Measurements from ENCODE around the gene LRRC27.
"Not testable (repeated sequence)": the region's sequence is repeated elsewhere in the genome, so short reads cannot be mapped to it uniquely, and the experiment has no call there.

Gene LRRC27

DNA sequence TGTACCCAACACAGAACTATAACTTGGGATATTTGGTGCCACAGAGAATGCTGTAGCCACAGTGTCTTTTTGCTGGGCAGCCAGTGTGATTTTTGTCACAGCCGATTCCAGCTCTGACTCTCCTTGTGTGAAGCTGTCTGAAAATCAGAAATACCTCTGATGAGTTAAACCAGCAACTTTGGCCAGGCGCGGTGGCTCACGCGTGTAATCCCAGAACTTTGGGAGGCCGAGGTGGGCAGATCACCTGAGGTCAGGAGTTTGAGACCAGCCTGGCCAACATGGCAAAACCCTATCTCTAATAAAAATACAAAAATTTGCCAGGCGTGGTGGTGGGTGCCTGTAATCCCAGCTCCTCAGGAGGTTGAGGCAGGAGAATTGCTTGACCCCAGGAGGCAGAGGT is 5.9 kb downstream of the LRRC27 start:
- not testable (repeated sequence) for DNase-seq (ENCODE audit: low read depth)

DNA sequence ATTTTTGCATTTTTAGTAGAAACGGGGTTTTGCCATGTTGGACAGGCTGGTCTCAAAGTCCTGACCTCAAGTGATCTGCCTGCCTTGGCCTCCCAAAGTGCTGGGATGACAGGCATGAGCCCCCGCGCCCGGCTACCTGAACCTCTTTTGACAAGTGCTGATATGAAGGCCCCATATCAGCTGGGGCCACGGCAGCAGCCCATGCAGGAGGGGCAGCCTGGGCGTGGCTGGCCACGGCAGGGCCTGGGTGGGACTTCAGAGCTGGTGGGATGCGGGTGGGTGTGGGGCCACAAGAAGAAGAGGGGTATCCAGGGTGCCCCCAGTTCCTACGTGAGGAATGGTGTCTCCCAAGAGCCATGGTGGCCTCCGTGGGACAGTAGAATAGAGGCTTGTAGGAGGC is 6.9 kb downstream of the LRRC27 start:
- DNase-seq (ENCODE audit: low read depth), result no peak

DNA sequence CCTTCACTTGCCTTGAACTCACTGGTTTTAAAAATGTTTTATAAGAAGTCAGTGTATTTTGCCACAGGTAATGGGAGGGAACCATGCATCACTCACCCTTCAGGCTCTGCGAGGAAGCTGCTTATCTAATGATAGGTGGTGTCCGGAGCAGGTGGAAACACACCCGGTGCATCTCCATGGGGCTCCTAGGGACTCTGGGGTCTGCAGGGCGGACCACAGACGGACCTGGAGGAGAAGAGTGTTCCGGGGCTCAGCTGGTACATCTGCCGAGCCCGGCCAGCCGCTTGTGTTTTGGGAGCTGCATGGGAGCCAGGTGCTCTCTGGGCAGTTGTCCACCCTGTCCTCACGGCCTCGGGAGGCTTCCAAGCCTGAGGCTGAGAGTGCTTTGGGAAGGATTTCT is 7.3 kb downstream of the LRRC27 start:
- no peak for DNase-seq (ENCODE audit: low read depth)

DNA sequence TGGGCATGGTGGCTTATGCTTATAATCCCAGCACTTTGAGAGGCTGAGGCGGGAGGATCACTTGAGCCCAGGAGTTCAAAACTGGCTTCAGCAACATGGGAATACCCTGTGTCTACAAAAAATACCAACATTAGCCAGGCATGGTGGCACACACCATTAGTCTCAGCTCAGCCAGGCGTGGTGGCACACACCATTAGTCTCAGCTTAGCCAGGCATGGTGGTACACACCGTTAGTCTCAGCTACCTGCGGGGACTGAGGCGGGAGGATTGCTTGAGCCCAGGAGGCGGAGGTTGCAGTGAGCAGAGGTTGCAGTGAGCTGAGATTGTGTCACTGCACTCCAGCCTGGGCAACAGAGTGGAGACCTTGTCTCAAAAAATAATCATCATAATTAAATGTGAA is 9.0 kb downstream of the LRRC27 start:
- no peak for DNase-seq (ENCODE audit: low read depth)

DNA sequence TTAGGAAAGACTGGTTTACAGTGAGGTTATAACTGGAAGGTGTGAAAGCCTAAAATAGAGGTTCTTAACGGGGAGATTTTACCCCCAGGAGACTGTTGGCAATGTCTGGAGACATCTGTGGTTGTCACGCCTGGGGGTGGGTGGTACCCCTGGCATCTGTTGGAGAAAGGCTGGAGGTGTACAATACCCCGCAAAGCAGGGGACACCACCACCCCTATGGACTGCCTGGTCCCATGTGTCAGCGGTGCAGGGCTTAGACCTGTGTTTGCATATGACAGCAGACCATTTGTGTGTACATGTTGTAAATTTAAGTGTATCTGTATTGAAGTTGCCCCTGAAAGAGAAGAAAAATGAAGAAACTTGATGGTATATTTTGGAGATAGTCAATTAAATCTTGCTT is 9.8 kb downstream of the LRRC27 start:
- no peak for DNase-seq (ENCODE audit: low read depth)

DNA sequence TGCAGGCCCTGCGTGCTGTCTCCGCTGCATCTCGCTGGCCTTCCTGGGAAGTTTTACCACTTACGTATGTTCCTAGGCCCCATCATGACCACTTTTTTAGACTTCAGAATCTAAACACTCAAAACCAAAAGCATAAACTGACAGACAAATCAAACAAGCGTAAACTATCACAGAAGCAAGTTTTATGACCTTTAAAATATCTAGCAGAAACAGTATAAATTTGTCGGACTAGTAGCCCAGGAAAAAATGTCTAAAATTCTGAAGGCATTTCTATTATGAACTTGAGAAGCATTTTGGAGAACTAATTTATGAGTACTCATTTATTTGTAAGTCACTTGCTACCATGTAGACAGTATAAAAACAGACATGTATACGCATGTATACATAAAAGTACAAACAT is 10.6 kb downstream of the LRRC27 start:
- DNase-seq (ENCODE audit: low read depth), result no peak

DNA sequence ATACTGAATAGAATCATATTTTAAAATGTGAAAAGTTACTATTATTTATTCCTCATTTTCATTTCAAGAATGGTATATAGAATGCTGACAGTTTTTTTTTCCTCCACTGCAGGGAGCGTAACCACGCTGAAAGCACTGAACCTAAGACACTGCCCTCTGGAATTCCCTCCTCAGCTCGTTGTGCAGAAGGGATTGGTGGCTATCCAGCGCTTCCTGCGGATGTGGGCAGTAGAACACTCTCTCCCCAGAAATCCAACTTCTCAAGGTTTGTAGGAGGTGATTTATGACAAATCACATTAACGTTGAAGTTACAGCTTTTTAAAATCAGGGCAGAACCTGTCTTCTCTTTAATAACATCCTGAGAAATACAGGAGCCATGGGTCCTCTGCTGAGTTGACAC is 12.4 kb downstream of the LRRC27 start:
- DNase-seq (ENCODE audit: low read depth), result no peak

DNA sequence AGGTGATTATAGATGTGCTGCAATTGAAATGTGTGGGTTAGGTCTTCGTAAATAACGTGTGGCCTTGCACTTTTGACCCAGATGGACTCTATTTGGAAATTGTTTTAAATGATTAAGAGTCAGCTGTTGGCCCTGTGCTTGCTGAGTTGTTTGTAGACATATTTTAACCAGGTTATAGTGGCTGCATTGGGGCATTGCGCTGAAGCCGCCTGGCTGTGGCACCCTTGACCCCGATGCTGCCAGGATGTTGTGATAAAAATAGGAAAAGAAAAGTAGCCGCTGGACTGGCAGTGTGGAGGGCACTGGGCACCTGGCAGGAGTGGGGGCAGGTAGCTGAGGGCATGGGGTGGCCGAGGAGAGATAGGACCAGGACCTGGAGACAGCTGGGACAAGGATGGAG is 13.4 kb downstream of the LRRC27 start:
- DNase-seq (ENCODE audit: low read depth), result no peak

DNA sequence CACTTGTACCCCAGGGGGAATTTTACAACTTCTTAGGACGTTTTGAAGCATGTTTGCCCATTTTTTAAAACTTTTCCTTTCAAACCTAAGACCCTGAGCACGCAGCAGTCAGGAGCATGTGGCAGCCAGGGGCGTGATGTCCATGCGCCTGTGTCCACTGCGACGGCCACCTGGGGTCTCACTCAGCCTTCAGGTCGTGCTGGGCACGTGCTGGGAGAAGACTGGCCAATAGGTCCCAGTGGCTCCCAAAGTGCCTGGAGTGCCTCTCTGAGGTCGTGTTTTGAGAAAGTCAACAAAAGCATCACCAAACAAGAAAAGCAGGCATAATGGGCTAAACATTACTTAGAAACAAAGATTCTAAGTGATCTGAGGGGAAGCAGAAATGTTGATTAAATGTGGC is 14.8 kb downstream of the LRRC27 start:
- DNase-seq (ENCODE audit: low read depth), result no peak

DNA sequence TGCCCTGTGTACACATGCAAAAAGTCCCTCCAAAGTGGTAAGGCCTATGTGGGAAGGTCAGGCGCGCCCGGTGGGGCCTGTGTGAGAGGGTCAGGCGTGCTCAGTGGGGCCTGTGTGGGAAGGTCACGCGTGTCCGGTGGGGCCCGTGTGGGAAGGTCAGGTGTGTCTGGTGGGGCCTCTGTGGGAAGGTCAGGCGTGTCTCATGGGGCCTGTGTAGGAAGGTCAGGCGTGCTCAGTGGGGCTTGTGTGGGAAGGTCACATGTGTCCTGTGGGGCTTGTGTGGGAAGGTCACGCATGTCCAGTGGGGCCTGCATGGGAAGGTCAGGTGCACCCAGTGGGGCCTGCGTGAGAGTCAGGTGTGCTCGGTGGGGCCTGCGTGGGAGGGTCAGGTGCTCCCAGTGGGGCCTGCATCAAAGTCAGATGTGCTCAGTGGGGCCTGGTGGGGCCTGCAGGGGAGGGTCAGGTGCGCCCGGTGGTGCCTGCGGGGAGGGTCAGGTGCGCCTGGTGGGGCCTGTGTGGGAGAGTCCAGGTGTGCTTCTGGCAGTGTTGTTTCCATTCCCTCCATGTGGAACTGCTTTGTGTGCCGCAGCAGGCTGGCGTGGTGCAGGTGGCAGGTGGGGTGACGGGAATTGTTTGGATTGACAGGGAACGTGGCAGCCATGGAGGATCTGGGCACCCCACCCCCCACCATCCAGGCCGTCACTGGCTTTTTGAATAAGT is 15.4 kb downstream of the LRRC27 start:
- DNase-seq (ENCODE audit: low read depth), result no peak

DNA sequence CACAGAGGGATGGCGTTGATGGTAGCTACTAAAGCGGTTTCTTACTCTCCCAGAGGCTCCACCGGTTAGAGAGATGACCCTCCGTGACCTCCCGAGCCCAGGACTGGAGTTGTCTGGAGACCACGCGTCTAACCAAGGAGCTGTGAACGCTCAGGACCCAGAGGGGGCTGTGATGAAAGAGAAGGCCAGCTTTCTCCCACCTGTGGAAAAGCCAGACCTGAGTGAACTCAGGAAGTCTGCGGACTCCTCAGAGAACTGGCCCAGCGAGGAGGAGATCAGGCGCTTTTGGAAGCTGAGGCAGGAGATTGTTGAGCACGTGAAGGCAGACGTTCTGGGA is 15.9 kb downstream of the LRRC27 start:
- DNase-seq (ENCODE audit: low read depth), result no peak

DNA sequence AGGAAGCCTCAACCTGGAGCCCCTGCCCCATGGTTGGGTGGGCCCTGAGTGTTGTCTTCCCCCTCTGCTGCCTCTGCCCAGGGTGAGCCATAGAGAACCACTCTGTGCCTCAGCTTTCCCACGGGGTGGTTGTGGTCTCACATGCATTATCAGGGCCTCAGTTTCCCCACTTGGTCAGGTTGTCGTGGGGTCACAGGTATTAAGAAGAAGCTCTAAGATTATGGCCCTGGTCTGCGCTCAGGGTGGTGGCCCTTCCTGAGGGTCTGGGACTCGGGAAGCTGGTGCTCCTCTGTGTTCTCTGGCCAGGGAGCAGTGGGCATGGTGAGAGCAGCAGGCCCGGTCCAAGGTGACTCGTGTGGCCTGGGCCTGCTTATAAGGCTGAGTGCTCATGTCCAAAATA is 17.8 kb downstream of the LRRC27 start:
- no peak for DNase-seq (ENCODE audit: low read depth)

DNA sequence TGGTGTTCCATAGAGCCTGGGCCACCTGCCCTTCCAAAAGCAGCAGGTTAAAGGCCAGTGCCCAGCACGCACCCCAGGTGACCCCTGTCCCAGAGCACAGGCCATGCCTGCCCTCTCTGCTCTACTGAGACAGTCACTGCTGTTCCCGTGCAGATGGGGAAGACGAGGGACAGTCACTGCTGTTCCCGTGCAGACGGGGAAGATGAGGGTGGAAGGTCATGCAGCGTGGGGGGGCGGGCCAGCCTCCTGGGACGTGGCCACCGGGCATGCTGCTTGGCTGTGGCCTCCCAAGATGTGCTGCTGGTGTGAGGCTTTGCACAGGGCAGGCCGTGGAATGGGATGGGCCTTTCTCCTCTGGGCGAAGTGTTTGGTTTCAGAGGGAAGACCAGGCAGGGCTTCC is 18.4 kb downstream of the LRRC27 start:
- DNase-seq (ENCODE audit: low read depth), result no peak

DNA sequence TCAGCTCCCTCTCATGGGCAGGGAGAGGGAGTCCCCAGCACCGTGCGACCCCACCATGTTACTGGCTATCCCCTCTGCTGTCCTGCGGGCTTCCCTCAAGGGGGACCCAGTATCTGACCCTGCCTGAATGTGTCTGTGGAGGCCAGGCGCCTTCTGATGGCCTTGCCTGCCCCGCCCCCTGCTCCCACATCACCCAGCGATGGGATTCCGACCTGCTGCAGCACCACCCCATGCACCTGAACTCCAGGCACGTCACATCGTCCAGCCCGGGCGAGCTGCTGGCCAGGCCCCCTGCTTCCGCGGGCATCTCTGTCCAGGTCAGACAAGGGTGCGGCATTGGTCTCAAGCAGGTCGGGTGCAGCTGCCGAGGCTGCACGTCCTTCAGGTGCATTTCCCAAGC is 19.0 kb downstream of the LRRC27 start:
- DNase-seq (ENCODE audit: low read depth), result no peak

DNA sequence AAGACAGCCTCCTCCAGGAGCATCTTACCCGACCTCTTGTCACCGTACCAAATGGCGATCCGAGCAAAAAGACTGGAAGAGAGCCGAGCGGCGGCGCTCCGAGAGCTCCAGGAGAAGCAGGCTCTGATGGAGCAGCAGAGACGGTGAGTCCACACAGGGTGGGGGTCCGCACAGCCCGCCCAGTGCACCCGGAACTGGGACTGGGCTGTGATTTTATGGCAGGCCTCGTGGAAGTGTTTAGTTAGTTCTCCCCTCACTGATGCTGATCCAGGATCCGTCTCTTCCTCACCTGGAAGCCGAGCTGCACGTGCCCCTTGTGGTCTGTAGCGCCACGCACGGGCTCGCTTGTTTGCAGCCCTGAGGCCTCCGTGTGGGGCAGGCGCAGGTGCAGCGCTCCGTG is 19.6 kb downstream of the LRRC27 start:
- DNase-seq (ENCODE audit: low read depth), result no peak

DNA sequence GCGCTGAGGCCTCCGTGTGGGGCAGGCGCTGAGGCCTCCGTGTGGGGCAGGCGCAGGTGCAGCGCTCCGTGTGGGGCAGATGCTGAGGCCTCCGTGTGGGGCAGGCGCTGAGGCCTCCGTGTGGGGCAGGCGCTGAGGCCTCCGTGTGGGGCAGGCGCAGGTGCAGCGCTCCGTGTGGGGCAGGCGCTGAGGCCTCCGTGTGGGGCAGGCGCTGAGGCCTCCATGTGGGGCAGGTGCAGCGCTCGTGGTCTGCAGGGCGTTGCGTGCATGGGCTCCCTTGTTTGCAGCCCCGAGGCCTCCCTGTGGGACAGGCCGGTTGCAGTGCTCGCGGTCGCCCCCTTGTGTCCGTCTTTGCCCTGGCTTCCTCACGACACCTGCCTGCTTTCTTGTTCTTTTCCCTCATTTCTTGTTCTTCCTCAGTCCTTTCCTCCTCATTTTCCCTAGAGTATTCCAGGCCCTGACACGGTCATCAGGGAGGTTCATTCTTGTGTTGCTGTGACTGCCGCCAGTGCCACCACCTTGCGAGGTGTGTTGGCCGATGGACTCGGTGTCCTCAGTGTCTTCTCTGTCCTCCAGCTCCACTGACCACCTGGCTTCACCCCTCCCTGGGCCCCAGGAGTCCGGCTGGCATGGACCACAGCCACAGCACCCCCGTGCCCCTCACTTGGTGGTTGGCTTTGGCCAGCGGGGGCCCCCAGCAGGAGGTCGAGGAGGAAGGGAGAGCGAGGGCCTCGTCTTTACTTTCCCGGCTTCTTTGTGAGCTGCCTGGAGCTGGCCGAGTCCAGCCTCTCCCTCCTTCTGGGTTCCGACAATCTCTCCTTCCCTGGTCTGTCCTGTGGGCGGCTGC is 20.7 kb downstream of the LRRC27 start:
- peak; percentile 64 for DNase-seq (ENCODE audit: low read depth)

DNA sequence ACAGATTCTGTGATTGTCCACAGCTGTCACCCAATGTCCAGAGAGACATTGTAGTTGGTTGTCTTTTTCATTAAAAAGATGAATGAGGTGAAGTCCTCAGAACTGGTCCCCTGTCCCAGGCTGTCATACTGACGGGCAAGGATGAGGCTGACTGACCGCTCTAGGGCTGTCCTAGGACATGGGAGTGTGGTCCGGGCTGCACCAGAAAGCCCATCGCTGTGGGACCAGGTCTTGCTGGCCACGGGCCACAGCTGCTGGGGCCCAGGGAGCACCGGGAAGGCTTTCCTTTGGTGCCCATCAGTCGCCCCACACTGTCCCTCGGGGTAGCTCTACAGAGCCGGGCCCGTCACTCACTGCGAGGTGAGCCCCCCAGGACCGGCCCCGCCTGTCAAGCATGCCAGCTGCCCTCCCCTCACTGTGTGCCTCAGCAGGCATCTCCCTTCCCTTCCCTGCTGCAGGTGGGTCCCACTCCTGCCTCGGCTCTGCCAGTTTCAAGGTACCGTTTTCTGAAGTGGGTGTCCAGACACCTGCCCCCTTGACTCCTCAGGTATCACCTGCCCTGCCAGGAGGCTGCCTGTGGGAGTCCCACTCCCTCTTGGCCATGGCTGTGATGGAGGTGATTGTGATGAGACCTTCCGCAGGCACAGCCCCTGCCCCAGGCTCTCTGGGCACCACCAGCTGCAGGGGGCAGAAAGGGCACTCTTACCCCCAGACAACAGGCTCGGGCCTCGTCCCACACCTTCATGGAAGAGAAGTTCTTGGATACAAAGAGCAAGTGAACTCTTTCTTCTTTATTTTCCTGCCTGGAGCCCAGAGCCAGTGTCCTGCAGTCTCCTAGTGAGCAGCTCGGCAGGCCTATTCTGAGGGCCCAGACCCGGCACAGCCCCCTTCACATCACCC is 21.7 kb downstream of the LRRC27 start:
- DNase-seq (ENCODE audit: low read depth), result no peak

DNA sequence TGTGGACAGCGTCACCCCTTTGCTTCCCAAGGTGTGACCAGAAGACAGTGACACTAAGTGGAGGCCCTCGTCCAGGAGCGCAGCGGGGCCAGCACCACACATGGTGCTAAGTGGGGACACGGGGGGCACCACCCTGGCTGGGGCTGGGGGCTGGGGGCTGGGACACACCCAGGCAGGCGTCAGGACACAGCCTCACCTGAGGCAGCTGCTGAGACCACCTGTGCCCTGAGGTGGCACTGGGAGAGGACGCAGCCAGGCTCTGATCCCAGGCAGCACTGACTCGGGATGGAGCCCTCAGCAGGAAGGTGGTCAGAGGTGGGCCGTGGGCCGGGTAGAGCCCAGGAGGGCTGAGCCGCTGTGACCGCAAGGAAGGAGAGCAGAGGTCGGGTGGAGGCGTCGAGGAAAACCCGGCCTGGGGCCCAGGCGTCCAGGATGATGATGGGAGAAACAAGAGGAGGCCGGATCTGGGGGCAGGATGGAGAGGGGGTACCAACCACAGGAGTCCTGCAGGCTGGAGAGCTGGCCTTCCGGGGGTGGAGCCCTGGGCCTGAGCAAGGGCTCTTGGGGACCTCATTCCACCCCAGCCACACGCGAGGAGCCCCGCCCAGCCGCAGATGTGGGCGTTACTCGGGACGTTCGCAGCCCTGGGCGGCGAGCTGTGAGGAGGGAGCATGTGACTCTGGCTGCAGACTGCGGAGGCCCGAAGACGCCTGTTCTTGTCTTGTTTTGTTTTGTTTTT is 22.5 kb downstream of the LRRC27 start:
- no peak for DNase-seq (ENCODE audit: low read depth)

DNA sequence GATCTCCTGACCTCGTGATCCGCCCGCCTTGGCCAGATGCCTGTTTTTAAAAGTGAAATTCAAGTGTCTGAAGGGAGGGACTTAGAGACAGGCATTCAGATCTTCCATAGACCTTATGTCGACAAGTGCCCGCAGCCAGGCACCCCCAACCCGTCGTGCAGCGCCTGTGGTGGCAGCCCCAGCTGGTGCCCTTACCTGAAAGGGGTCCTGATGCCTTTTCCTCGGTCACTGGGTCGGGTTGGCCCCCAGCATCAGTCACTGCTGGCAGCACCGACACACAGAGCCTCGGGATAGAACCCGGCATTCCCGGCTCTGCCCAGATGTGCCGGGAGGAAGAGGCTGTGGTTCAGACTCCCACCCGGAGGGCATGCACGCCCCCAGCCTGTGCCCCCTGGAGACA is 23.3 kb downstream of the LRRC27 start:
- no peak for DNase-seq (ENCODE audit: low read depth)

DNA sequence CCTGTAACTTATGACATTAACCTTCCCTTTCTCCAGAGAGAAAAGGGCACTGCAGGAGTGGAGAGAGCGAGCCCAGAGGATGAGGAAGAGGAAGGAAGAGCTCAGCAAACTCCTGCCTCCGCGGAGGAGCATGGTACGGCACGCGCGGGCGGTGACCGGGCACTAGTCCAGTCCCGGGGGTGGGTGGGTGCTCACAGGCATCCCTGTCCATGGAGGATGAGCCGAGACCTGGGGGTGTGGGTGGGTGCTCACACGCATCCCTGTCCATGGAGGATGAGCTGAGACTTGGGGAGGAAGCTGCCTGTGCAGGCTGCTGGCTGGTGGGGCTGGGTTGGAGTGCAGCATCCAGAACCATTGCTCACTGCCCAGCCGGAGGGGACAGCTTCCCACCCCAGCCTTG is 23.8 kb downstream of the LRRC27 start:
- no peak for DNase-seq (ENCODE audit: low read depth)

DNA sequence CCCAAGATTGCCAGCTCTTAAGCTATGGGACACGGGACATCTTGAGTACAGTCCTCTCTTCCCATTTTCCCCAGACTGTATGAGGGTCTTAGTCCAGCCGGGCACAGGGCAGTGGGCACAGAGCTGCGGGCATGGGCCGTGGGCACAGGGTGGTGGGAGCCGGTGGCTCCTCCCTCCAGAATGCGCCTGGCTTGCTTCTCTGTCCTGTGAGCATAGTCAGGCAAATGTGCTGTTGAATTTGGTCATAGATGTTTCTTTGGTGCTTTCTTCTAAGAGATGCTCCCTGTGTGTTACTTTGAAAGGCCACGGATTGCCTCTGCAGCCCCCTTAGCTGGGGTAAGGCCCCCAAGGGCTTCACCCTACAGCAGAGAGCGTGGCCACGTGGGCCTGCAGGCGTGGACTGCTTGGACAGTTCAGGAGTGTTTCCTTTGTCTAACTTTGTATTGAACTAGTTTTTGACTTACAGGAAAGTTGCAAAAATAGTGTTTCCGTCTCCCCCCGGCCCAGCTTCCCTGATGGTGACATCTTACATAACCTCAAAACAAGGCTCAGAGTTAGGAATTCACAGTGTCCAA is 24.7 kb downstream of the LRRC27 start:
- no peak for DNase-seq (ENCODE audit: low read depth)

All from stimulated activated CD8-positive, alpha-beta memory T cell treated with anti-CD3 and anti-CD28 coated beads, Interleukin-7, amount 100 ng/mL, for 24 hours (primary cell).